VCaP (cell line): Measurements from ENCODE around the gene CDH12.

Experiments used
- H3K27ac ChIP-seq: fragments of 450-650 bp; 2 replicates; pipeline ENCODE4 v1.5.1; 2017
- TF ChIP-seq, protein P1 (sequence below): fragments of 450-650 bp; conservative IDR thresholded peaks from 2 replicates; pipeline ENCODE4 v1.5.1; 2017; ENCODE audit warnings: mild to moderate bottlenecking, moderate library complexity

The CDH12 gene

DNA sequence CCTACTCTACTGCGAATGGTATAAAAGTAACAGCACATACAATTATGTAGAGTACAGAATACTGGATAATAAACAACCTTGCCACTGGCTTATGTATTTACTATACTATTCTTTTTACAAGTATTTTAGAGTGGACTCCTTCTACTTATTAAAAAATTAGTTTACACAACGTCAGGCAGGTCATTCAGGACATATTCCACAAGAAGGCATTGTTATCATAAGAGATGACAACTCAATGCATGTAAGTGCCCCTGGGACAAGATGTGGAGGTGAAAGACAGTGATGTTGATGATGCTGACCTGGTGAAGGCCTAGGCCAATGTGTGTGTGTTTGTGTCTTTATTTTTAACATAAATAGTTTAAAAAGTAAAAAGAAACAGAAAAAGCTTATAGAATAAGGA is 421.7 kb downstream of the CDH12 start:
- no peak overlapping the region for H3K27ac ChIP-seq
- TF ChIP-seq, protein P1, sequence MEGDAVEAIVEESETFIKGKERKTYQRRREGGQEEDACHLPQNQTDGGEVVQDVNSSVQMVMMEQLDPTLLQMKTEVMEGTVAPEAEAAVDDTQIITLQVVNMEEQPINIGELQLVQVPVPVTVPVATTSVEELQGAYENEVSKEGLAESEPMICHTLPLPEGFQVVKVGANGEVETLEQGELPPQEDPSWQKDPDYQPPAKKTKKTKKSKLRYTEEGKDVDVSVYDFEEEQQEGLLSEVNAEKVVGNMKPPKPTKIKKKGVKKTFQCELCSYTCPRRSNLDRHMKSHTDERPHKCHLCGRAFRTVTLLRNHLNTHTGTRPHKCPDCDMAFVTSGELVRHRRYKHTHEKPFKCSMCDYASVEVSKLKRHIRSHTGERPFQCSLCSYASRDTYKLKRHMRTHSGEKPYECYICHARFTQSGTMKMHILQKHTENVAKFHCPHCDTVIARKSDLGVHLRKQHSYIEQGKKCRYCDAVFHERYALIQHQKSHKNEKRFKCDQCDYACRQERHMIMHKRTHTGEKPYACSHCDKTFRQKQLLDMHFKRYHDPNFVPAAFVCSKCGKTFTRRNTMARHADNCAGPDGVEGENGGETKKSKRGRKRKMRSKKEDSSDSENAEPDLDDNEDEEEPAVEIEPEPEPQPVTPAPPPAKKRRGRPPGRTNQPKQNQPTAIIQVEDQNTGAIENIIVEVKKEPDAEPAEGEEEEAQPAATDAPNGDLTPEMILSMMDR = no peak

DNA sequence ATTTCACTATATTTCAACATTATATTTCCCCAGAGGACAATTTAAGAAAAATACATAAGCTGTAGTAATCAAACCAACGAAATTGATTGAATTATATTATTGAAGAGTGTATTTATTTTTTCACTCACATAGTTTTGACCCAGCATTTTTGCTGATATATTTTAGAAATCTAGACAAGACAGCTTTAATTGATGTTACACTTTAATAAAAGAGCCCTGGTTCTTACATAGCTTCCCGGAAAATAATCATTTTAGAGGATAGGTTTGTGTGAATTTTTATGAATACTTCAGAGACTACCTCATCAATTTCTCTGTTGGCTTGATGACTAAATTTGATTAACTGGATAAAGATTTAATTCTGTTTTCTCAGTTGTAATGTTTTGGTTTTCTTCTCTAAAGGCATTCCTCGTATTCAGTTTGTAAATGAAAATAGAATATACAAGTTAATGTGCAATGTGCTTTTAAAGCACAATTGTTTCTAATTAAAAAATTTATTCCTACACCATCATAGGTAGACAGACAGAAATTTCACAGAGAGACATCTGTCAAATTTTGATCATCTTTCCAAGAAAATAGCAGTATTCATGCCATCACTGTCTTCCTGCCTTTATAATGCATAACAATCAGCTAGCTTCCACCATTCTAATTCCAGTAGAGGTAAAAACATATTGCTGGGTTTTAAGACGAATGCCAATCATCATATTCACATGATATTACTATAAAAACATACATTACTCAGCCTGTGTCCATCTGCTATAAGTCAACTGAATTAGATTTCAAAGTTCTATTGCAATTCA is 441.4 kb downstream of the CDH12 start:
- no peak overlapping the region for H3K27ac ChIP-seq
- TF ChIP-seq, protein P1 = no peak

DNA sequence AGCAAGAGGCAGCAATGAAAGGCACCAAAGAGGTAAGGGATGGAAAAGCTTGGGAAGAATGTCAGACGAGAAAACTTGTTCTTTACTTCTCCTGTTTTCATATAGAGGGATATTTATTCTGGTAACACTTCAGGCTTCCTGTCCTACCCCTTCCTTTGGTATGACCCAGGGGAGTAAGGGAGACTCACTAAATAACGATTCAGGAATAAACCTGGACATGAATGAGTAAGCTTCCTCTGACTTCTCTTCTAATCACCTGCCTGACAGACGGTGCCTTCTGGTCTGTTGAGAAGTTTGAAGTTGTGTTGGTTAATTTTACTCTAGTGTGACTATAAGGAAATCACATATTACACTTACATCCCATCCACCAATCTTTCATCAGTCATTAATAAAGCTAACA is 461.2 kb downstream of the CDH12 start:
- TF ChIP-seq, protein P1 = no peak
- H3K27ac ChIP-seq = no peak overlapping the region

DNA sequence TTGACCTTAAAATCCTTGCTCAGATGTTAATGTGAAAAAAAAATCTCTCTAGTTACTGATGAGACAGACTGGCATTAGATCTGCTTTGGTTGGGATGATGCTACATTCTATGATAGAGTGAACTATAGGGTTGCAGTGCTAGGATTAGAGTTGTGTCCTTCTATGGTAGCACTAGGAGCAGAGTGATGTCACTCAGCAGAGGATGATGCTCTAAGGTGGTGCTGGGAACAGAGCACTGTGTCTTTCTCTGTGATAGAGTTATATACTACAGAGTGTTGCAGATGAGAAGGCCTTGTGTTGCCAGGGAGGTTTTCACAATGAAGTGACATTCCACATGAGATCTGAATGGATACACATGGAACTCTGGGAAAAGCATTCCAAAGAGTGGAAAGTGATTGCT is 462.3 kb downstream of the CDH12 start:
- TF ChIP-seq, protein P1 = no peak

DNA sequence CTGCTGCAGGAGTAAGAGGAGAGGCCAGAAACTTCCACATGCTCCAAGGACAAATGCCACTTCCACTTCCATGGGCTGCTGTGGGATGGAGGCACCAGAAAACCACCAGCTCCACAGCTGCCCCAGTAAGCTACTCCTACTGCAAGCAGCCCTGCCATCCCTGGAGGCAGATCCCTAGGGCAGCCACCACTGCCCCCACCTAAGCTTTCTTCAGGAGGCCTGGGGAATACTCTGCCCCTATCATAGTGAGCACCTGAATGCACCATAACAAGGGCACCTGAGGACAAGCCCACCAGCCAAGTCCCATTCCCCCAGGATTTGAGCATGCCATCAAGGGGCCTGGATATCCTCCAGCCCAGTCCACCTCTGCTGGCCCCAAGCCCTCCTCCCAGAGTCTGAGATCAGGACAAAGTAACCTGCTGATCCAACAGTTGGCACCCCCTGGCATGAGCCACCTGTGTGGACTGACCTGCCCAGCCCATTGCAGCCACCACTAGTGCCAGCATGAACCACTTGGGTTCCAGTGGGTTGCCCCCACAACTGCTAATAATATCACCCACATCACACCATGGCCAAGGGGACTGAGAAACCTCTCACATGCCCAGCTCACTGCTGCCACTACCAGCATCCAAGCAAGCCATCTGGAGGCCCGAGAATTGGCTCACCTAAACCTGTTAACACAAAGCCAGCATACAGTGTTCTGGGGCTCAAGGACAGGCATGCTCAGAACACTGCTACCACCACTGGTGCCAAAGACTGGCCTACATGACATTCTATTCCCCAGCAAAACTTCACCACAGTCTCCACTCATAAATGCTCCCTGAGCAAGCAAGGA is 480.1 kb downstream of the CDH12 start:
- no peak overlapping the region for H3K27ac ChIP-seq
- TF ChIP-seq, protein P1 = no peak

More for the DNA sequence above, 462.3 kb downstream of the CDH12 start:
- H3K27ac ChIP-seq = no peak overlapping the region

DNA sequence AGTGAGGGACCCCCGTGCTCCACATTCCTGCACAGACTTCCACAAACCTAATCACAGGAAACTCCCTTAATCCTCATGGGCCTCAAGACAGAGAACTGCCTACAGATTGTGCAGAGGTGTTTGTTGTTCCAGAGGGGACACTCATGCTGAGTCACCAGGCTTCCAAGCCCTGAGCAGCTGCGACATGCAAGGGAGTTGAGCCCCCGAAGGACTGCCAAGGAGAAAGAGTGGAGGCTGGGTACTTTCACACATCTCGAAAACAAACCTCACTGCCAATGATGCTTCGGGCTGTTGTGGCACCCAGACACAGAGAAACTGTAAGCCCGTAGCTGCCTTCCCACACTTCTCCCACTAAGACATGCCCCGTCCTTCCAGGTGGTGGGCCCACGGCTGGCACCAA is 480.8 kb downstream of the CDH12 start:
- TF ChIP-seq, protein P1 = no peak
- no peak overlapping the region for H3K27ac ChIP-seq

DNA sequence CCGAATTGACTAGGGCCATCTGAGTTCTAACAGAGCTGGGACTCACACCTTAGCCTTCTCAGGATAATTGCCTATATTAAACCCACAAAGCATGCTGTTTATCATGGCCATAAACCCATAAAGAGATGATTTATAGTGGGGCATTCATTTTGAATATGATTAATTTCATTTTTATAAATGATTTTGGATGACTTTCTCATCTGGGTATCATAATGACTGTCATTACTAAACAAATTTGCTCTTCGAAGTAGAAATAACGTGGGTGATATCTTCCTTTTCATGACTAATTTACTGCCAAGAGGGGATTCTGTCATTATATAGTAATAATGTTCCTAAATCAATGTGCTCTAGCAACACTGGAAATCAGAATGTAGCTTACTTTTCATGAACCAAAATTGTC is 498.2 kb downstream of the CDH12 start:
- no peak overlapping the region for H3K27ac ChIP-seq
- TF ChIP-seq, protein P1 = no peak
